Karpas-422 (cell line): ENCODE measurements around the gene FOXD4L6. TPM values are rescaled to one million over a fixed set of nuclear protein-coding genes. Genes with fewer than 3 reads are reported as not detected.
"Not testable (repeated sequence)": the region's sequence is repeated elsewhere in the genome, so short reads cannot be mapped to it uniquely, and the experiment has no call there.

Source experiments
- DNase-seq: peaks from one replicate; pipeline ENCODE4 v3.0.0-alpha.2; 2015
- H2AFZ ChIP-seq: fragments of 200-600 bp; sonication (generic); 2 replicates; pipeline ENCODE4 v1.6.1; 2014; ENCODE audit warnings: antibody characterized with exemption, low read length, mixed read lengths
- H3K27ac ChIP-seq: fragments of 200-600 bp; sonication (generic); 2 replicates; pipeline ENCODE4 v1.5.1; 2014; ENCODE audit warnings: mild to moderate bottlenecking, low read length, moderate library complexity
- H3K27me3 ChIP-seq: fragments of 200-600 bp; sonication (generic); 2 replicates; pipeline ENCODE4 v1.6.1; 2014; ENCODE audit warnings: low read length, mixed read lengths
- H3K36me3 ChIP-seq: fragments of 200-600 bp; sonication (generic); 2 replicates; pipeline ENCODE4 v1.6.1; 2014; ENCODE audit warnings: low read length, mixed read lengths; ENCODE audit not compliant: insufficient read depth
- H3K4me1 ChIP-seq: fragments of 200-600 bp; sonication (generic); 2 replicates; pipeline ENCODE4 v1.6.1; 2014; ENCODE audit warnings: mild to moderate bottlenecking, low read length, mixed read lengths
- H3K4me2 ChIP-seq: fragments of 200-600 bp; sonication (generic); 2 replicates; pipeline ENCODE4 v1.6.1; 2014; ENCODE audit warnings: low read length, low read depth, mild to moderate bottlenecking; ENCODE audit not compliant: poor library complexity, severe bottlenecking
- H3K4me3 ChIP-seq: fragments of 200-600 bp; sonication (generic); 2 replicates; pipeline ENCODE4 v1.5.1; 2014; ENCODE audit warnings: mild to moderate bottlenecking, antibody characterized with exemption, low read length, mixed read lengths
- H3K79me2 ChIP-seq: fragments of 200-600 bp; sonication (generic); 2 replicates; pipeline ENCODE4 v1.6.1; 2014; ENCODE audit warnings: mild to moderate bottlenecking, low read length, mixed read lengths
- H3K9ac ChIP-seq: fragments of 200-600 bp; sonication (generic); 2 replicates; pipeline ENCODE4 v1.6.0; 2014; ENCODE audit warnings: low read length
- H3K9me2 ChIP-seq: fragments of 200-600 bp; sonication (generic), shearing (Covaris generic); replicated peaks from 2 replicates; pipeline ENCODE4 v1.6.0; 2014; ENCODE audit warnings: mild to moderate bottlenecking, low read length, moderate library complexity; ENCODE audit not compliant: insufficient read depth
- H3K9me3 ChIP-seq: fragments of 300-700, 200-600 bp; sonication (generic); 2 replicates; pipeline ENCODE4 v1.6.1; 2014; ENCODE audit warnings: low read length, mixed read lengths
- H4K20me1 ChIP-seq: fragments of 200-600 bp; sonication (generic); 2 replicates; pipeline ENCODE4 v1.6.1; 2014; ENCODE audit warnings: mild to moderate bottlenecking, antibody characterized with exemption, low read length, low read depth; ENCODE audit not compliant: insufficient read depth
- total RNA-seq: library from RNA; depleted of rRNA; stranded (reverse); fragments of >200 nt; shearing (Covaris generic); gene quantifications from 2 replicates; pipeline ENCODE4 v1.2.3, GENCODE V29; 2014; ENCODE audit warnings: low replicate concordance; rRNA removed

The FOXD4L6 gene
- total RNA-seq, 1 experiment from 2014 or later = 0.30 TPM

- not testable (repeated sequence) for H2AFZ ChIP-seq, H3K79me2 ChIP-seq, H3K36me3 ChIP-seq, H3K4me1 ChIP-seq, H3K4me3 ChIP-seq, H4K20me1 ChIP-seq, H3K9me3 ChIP-seq, DNase-seq, H3K27ac ChIP-seq, H3K4me2 ChIP-seq, H3K9me2 ChIP-seq, H3K27me3 ChIP-seq, H3K9ac ChIP-seq
These were observed 50.9 kb downstream of the FOXD4L6 start for GRCh38 chr9:41077586-41077985.

Other genes with a start within 250 kb of the FOXD4L6 start
- gene ZNG1F, start 60.6 kb upstream of the FOXD4L6 start, total RNA-seq = 8.4 and 22.4 TPM in 2 replicates